Caco-2 (cell line): Measurements from ENCODE around the gene DHX34. TPM values are rescaled to one million over a fixed set of nuclear protein-coding genes. Genes with fewer than 3 reads are reported as not detected.

ENCODE experiments used
- BruUV-seq: library from RNA; stranded (reverse); fragments of 400-500 nt; replicated peaks from 2 replicates; lab custom pipeline; 2021; lab: Mats Ljungman, UMichigan
- CTCF ChIA-PET: fragments of 300-600 bp; sonication (Branson Sonifier 250); formaldehyde crosslinking; loops from one replicate; lab custom pipeline; 2022; ENCODE audit warnings: antibody characterized with exemption; lab: Charles Lee
- POLR2A ChIA-PET: fragments of 300-600 bp; sonication (Branson Sonifier 250); formaldehyde crosslinking; loops from one replicate; lab custom pipeline; 2022; ENCODE audit warnings: antibody characterized with exemption; lab: Charles Lee
- DNase-seq, 2 experiments: peaks; one replicate each; pipeline versions ENCODE4 v3.0.0 to v3.0.0-alpha.2; 2020 to 2022
- H3K27me3 ChIP-seq: replicated peaks from 2 replicates; pipeline ENCODE4 v1.6.0; 2011; ENCODE audit warnings: low read length; ENCODE audit not compliant: control insufficient read depth, insufficient read depth
- H3K36me3 ChIP-seq: 2 replicates; pipeline ENCODE4 v1.5.1; 2011; ENCODE audit warnings: low read length; ENCODE audit not compliant: control insufficient read depth, insufficient read depth
- H3K4me1 ChIP-seq: fragments of 250-450 bp; sonication (Bioruptor Pico); 2 replicates; pipeline ENCODE4 v1.5.1; 2020; ENCODE audit warnings: mild to moderate bottlenecking
- H3K4me3 ChIP-seq: 2 replicates; pipeline ENCODE4 v1.5.1; 2011; ENCODE audit warnings: low read depth, mild to moderate bottlenecking, control low read depth, low read length
- H3K9me3 ChIP-seq: fragments of 250-450 bp; sonication (Bioruptor Pico); 2 replicates; pipeline ENCODE4 v1.5.1; 2020; ENCODE audit warnings: mild to moderate bottlenecking, moderate library complexity
- H3K27ac Mint-ChIP-seq: one replicate; pipeline ENCODE4 v1.8.0; 2022; ENCODE audit warnings: mixed read lengths; ENCODE audit not compliant: unreplicated experiment
- H3K27me3 Mint-ChIP-seq: one replicate; pipeline ENCODE4 v1.8.0; 2022; ENCODE audit warnings: mixed read lengths; ENCODE audit not compliant: insufficient read depth, unreplicated experiment
- H3K36me3 Mint-ChIP-seq: one replicate; pipeline ENCODE4 v1.8.0; 2022; ENCODE audit warnings: mild to moderate bottlenecking, mixed read lengths; ENCODE audit not compliant: insufficient read depth, unreplicated experiment
- H3K4me1 Mint-ChIP-seq: one replicate; pipeline ENCODE4 v1.8.0; 2022; ENCODE audit warnings: low read depth, mixed read lengths; ENCODE audit not compliant: unreplicated experiment
- H3K4me3 Mint-ChIP-seq: one replicate; pipeline ENCODE4 v1.8.0; 2022; ENCODE audit warnings: mild to moderate bottlenecking, moderate library complexity, mixed read lengths; ENCODE audit not compliant: unreplicated experiment
- H3K9me3 Mint-ChIP-seq: one replicate; pipeline ENCODE4 v1.8.0; 2022; ENCODE audit warnings: mixed read lengths; ENCODE audit not compliant: unreplicated experiment
- CTCF ChIP-seq, 2 experiments: fragments of 200-600 bp in 1 of 2; IDR thresholded peaks; 1 replicate in 1 of 2; 2 replicates in 1 of 2; pipeline versions ENCODE4 v1.5.1 to v1.8.0; 2011 to 2022; ENCODE audit warnings: antibody characterized with exemption in 1 of 2, control low read depth in 1 of 2, inconsistent platforms in 1 of 2, low read depth in 1 of 2, low read length in 1 of 2, mild to moderate bottlenecking in 1 of 2, moderate library complexity in 1 of 2; ENCODE audit not compliant: insufficient read depth in 1 of 2, severe bottlenecking in 1 of 2, unreplicated experiment in 1 of 2
- intact Hi-C: fragments of 100-400 bp; cut with micrococcal nuclease; formaldehyde crosslinking; loops from one replicate; pipeline ENCODE4 v1.10.0; 2022; ENCODE audit not compliant: unreplicated experiment
- total RNA-seq: library from RNA; stranded (reverse); gene quantifications from 2 replicates; pipeline ENCODE4 v1.2.3, GENCODE V29; 2022

Gene DHX34
- total RNA-seq, 1 experiment from 2014 or later: 28.7 TPM

GRCh38 chr19:47323872-47324271 is 25.2 kb upstream of the DHX34 start:
- intact Hi-C loops: no loop called here
- CTCF ChIA-PET: no interaction called here
- no TSS peak for BruUV-seq

GRCh38 chr19:47324502-47324901 is 24.6 kb upstream of the DHX34 start:
- no peaks in the 10 kb centered on the region for H3K36me3 ChIP-seq
- H3K9me3 ChIP-seq: peaks cover 5% of the 10 kb centered on the region; the same call in 1 of the 2 replicates
- no peaks in the 10 kb centered on the region for H3K4me1 ChIP-seq
- H3K4me1 Mint-ChIP-seq: no peaks in the 10 kb centered on the region
- H3K9me3 Mint-ChIP-seq: peaks cover 9% of the 10 kb centered on the region
- intact Hi-C loops: no loop called here
- ChIA-PET POLR2A (no interaction called here), CTCF (no interaction called here)
- no peak for DNase-seq
- no peak overlapping the region for H3K4me3 Mint-ChIP-seq
- no TSS peak for BruUV-seq
- H3K36me3 Mint-ChIP-seq: no peaks in the 10 kb centered on the region
- no peaks in the 10 kb centered on the region for H3K27me3 ChIP-seq
- no peak overlapping the region for H3K4me3 ChIP-seq
- H3K27ac Mint-ChIP-seq: no peak overlapping the region
- peaks cover 3% of the 10 kb centered on the region for H3K27me3 Mint-ChIP-seq
- no peak for TF ChIP-seq CTCF (IDR thresholded peaks at IDR 0.05; ENCODE audit: insufficient read depth in 1 of 2, low read depth in 1 of 2, low read length in 1 of 2, severe bottlenecking in 1 of 2, unreplicated experiment in 1 of 2)

More at GRCh38 chr19:47323872-47324271, 25.2 kb upstream of the DHX34 start:
- TF ChIP-seq CTCF (IDR thresholded peaks at IDR 0.05; ENCODE audit: insufficient read depth in 1 of 2, low read depth in 1 of 2, low read length in 1 of 2, severe bottlenecking in 1 of 2, unreplicated experiment in 1 of 2): no peak
- Mint-ChIP-seq H3K9me3 (peaks cover 9% of the 10 kb centered on the region), H3K4me3 (no peak overlapping the region), H3K27me3 (peaks cover 3% of the 10 kb centered on the region), H3K4me1 (no peaks in the 10 kb centered on the region), H3K36me3 (no peaks in the 10 kb centered on the region), H3K27ac (no peak overlapping the region)
- Histone ChIP-seq H3K4me3 (no peak overlapping the region), H3K36me3 (no peaks in the 10 kb centered on the region), H3K9me3 (peaks cover 5% of the 10 kb centered on the region; the same call in 1 of the 2 replicates), H3K4me1 (no peaks in the 10 kb centered on the region), H3K27me3 (no peaks in the 10 kb centered on the region)
- POLR2A ChIA-PET: no interaction called here
- no peak for DNase-seq

GRCh38 chr19:47330466-47330869 is 18.6 kb upstream of the DHX34 start:
- no peak for DNase-seq
- CTCF ChIA-PET: interaction anchor here (1.4 kb wide), 1 partner anchor 18 kb away, joined by 11 read pairs; the partner anchor contains the start of gene DHX34
- POLR2A ChIA-PET: no interaction called here
- H3K27me3 Mint-ChIP-seq: peaks cover 5% of the 10 kb centered on the region
- H3K36me3 ChIP-seq: no peaks in the 10 kb centered on the region
- no peaks in the 10 kb centered on the region for H3K36me3 Mint-ChIP-seq
- no peak for TF ChIP-seq CTCF (IDR thresholded peaks at IDR 0.05; ENCODE audit: insufficient read depth in 1 of 2, low read depth in 1 of 2, low read length in 1 of 2, severe bottlenecking in 1 of 2, unreplicated experiment in 1 of 2)
- no peaks in the 10 kb centered on the region for H3K9me3 ChIP-seq
- H3K27ac Mint-ChIP-seq: no peak overlapping the region
- H3K27me3 ChIP-seq: no peaks in the 10 kb centered on the region
- intact Hi-C loops: no loop called here
- no peaks in the 10 kb centered on the region for H3K4me1 Mint-ChIP-seq
- H3K9me3 Mint-ChIP-seq: no peaks in the 10 kb centered on the region
- H3K4me1 ChIP-seq: no peaks in the 10 kb centered on the region
- H3K4me3 ChIP-seq: no peak overlapping the region
- no TSS peak for BruUV-seq
- H3K4me3 Mint-ChIP-seq: no peak overlapping the region
